NCI-H1105 (cell line): ENCODE results near the gene HPS4.
"Not testable (repeated sequence)": the region's sequence is repeated elsewhere in the genome, so short reads cannot be mapped to it uniquely, and the experiment has no call there.

Experiments used
- DNase-seq: peaks from one replicate; lab custom pipeline; 2025; lab: John Stamatoyannopoulos, UW

Gene HPS4

GRCh38 chr22:26483439-26484359 lies at the start of gene HPS4, which contains the start of gene SRRD:
Gene HPS4, minus strand, starts transcription at chr22:26483783. Its CDS starts 2,021 bp downstream, at chr22:26481762.
Gene SRRD, plus strand, starts transcription at chr22:26483877. Its CDS starts 14 bp downstream, at chr22:26483891.
- peak; percentile 88 for DNase-seq

GRCh38 chr22:26529345-26529744 lies 45.8 kb upstream of the HPS4 start:
- no peak for DNase-seq

GRCh38 chr22:26528518-26528917 lies 44.9 kb upstream of the HPS4 start:
- not testable (repeated sequence) for DNase-seq

GRCh38 chr22:26527574-26528465 lies 44.2 kb upstream of the HPS4 start:
- DNase-seq = no peak

GRCh38 chr22:26527167-26527566 lies 43.6 kb upstream of the HPS4 start:
- DNase-seq = no peak

GRCh38 chr22:26525946-26526564 lies 42.5 kb upstream of the HPS4 start:
- DNase-seq = no peak

GRCh38 chr22:26524870-26525269 lies 41.3 kb upstream of the HPS4 start:
- DNase-seq = no peak

- DNase-seq = no peak
These were observed 39.0 kb upstream of the HPS4 start for GRCh38 chr22:26522592-26522991.

- DNase-seq = no peak
These were observed 38.4 kb upstream of the HPS4 start for GRCh38 chr22:26522012-26522411.

GRCh38 chr22:26517429-26517828 lies 33.8 kb upstream of the HPS4 start:
- no peak for DNase-seq

GRCh38 chr22:26516503-26516902 lies 32.9 kb upstream of the HPS4 start:
- DNase-seq = no peak

- DNase-seq = no peak
These were observed 32.3 kb upstream of the HPS4 start for GRCh38 chr22:26515931-26516330.

- no peak for DNase-seq
These were observed 31.0 kb upstream of the HPS4 start for GRCh38 chr22:26514419-26515161.

GRCh38 chr22:26513838-26514237 lies 30.3 kb upstream of the HPS4 start:
- DNase-seq = no peak

- DNase-seq = peak; percentile 75
These were observed 28.7 kb upstream of the HPS4 start, which contains the start of gene TFIP11 for GRCh38 chr22:26512149-26512793. Gene TFIP11, minus strand, starts transcription at chr22:26512473. Its CDS starts 2,201 bp downstream, at chr22:26510272.

GRCh38 chr22:26508148-26508547 lies 24.6 kb upstream of the HPS4 start:
- no peak for DNase-seq

- DNase-seq = no peak
These were observed 20.2 kb upstream of the HPS4 start for GRCh38 chr22:26503758-26504157.

GRCh38 chr22:26502688-26503561 lies 19.3 kb upstream of the HPS4 start:
- peak; percentile 20 for DNase-seq

GRCh38 chr22:26501996-26502395 lies 18.4 kb upstream of the HPS4 start:
- no peak for DNase-seq

GRCh38 chr22:26499188-26499703 lies 15.7 kb upstream of the HPS4 start:
- DNase-seq = no peak
